ENCODE results near the gene PRKAG2.

The PRKAG2 gene

GRCh38 chr7:151769188-151769821, 107.6 kb downstream of the PRKAG2 start:
- H3K79me2 ChIP-seq (ENCODE audit: low read length): no peaks in the 10 kb centered on the region
- H3K9me3 ChIP-seq (ENCODE audit: insufficient read depth, low read length): no peaks in the 10 kb centered on the region
- no peaks in the 10 kb centered on the region for H4K20me1 ChIP-seq (ENCODE audit: insufficient read depth, low read length)
- H3K4me3 ChIP-seq (ENCODE audit: low read length): no peak overlapping the region
- TF ChIP-seq EZH2phosphoT487 (IDR thresholded peaks at IDR 0.05; ENCODE audit: low read depth): no peak
- TF ChIP-seq CTCF (IDR thresholded peaks at IDR 0.05; ENCODE audit: low read depth, low read length): no peak
- no peak overlapping the region for H3K27ac ChIP-seq (ENCODE audit: low read length)
- no peaks in the 10 kb centered on the region for H3K4me1 ChIP-seq (ENCODE audit: low read length)
- no peak overlapping the region for H2AFZ ChIP-seq (ENCODE audit: low read depth, low read length)
- H3K9ac ChIP-seq (ENCODE audit: low read length): no peak overlapping the region
- H3K27me3 ChIP-seq (ENCODE audit: low read depth, low read length): peaks cover 22% of the 10 kb centered on the region
- H3K4me2 ChIP-seq (ENCODE audit: low read length): no peak overlapping the region
- H3K36me3 ChIP-seq (replicated peaks; ENCODE audit: low read depth, low read length): no peaks in the 10 kb centered on the region

GRCh38 chr7:151768805-151769187, 108.1 kb downstream of the PRKAG2 start:
- TF ChIP-seq CTCF (IDR thresholded peaks at IDR 0.05; ENCODE audit: low read depth, low read length) (no peak), EZH2phosphoT487 (IDR thresholded peaks at IDR 0.05; ENCODE audit: low read depth) (no peak)
- Histone ChIP-seq H3K9ac (ENCODE audit: low read length) (no peak overlapping the region), H3K27ac (ENCODE audit: low read length) (no peak overlapping the region)

GRCh38 chr7:151767557-151767956, 109.4 kb downstream of the PRKAG2 start:
- Histone ChIP-seq H3K4me3 (ENCODE audit: low read length) (no peak overlapping the region), H3K4me2 (ENCODE audit: low read length) (no peak overlapping the region), H3K9me3 (ENCODE audit: insufficient read depth, low read length) (no peaks in the 10 kb centered on the region), H3K79me2 (ENCODE audit: low read length) (no peaks in the 10 kb centered on the region), H4K20me1 (ENCODE audit: insufficient read depth, low read length) (no peaks in the 10 kb centered on the region), H3K9ac (ENCODE audit: low read length) (no peak overlapping the region), H3K27ac (ENCODE audit: low read length) (no peak overlapping the region), H3K27me3 (ENCODE audit: low read depth, low read length) (peaks cover 22% of the 10 kb centered on the region), H3K4me1 (ENCODE audit: low read length) (no peaks in the 10 kb centered on the region), H3K36me3 (replicated peaks; ENCODE audit: low read depth, low read length) (no peaks in the 10 kb centered on the region), H2AFZ (ENCODE audit: low read depth, low read length) (no peak overlapping the region)
- TF ChIP-seq EZH2phosphoT487 (IDR thresholded peaks at IDR 0.05; ENCODE audit: low read depth): no peak
- no peak for TF ChIP-seq CTCF (IDR thresholded peaks at IDR 0.05; ENCODE audit: low read depth, low read length)

More at GRCh38 chr7:151768805-151769187, 108.1 kb downstream of the PRKAG2 start:
- Histone ChIP-seq H3K79me2 (ENCODE audit: low read length) (no peaks in the 10 kb centered on the region), H3K4me2 (ENCODE audit: low read length) (no peak overlapping the region), H2AFZ (ENCODE audit: low read depth, low read length) (no peak overlapping the region), H3K9me3 (ENCODE audit: insufficient read depth, low read length) (no peaks in the 10 kb centered on the region), H3K36me3 (replicated peaks; ENCODE audit: low read depth, low read length) (no peaks in the 10 kb centered on the region), H3K27me3 (ENCODE audit: low read depth, low read length) (peaks cover 22% of the 10 kb centered on the region), H3K4me1 (ENCODE audit: low read length) (no peaks in the 10 kb centered on the region), H4K20me1 (ENCODE audit: insufficient read depth, low read length) (no peaks in the 10 kb centered on the region), H3K4me3 (ENCODE audit: low read length) (no peak overlapping the region)

GRCh38 chr7:151764056-151764920, 112.6 kb downstream of the PRKAG2 start:
- Histone ChIP-seq H3K4me1 (ENCODE audit: low read length) (no peaks in the 10 kb centered on the region), H3K79me2 (ENCODE audit: low read length) (no peaks in the 10 kb centered on the region), H3K27ac (ENCODE audit: low read length) (no peak overlapping the region), H3K4me2 (ENCODE audit: low read length) (no peak overlapping the region), H3K27me3 (ENCODE audit: low read depth, low read length) (peaks cover 11% of the 10 kb centered on the region; the same call in 1 of the 2 replicates), H3K4me3 (ENCODE audit: low read length) (no peak overlapping the region), H2AFZ (ENCODE audit: low read depth, low read length) (no peak overlapping the region), H3K36me3 (replicated peaks; ENCODE audit: low read depth, low read length) (no peaks in the 10 kb centered on the region), H3K9me3 (ENCODE audit: insufficient read depth, low read length) (no peaks in the 10 kb centered on the region), H4K20me1 (ENCODE audit: insufficient read depth, low read length) (no peaks in the 10 kb centered on the region), H3K9ac (ENCODE audit: low read length) (no peak overlapping the region)
- TF ChIP-seq CTCF (IDR thresholded peaks at IDR 0.05; ENCODE audit: low read depth, low read length): no peak
- TF ChIP-seq EZH2phosphoT487 (IDR thresholded peaks at IDR 0.05; ENCODE audit: low read depth): no peak
